Left colon (tissue), 2 donors: ENCODE measurements around the gene ATP6V1B1. TPM values are rescaled to one million over a fixed set of nuclear protein-coding genes. Genes with fewer than 3 reads are reported as not detected.

Experiments used
- ATAC-seq: fragments of 200-7000 bp; cut with Tn5 transposase; one replicate; pipeline ENCODE4 v1.9.1; 2020; ENCODE audit warnings: mild to moderate bottlenecking, moderate library complexity
- DNase-seq, 2 donors: peaks; one replicate each; pipeline ENCODE4 v3.0.0-alpha.2; 2020
- intact Hi-C, 2 donors: fragments of 100-400 bp; cut with DNase I in 1 of 2; cut with micrococcal nuclease in 1 of 2; formaldehyde crosslinking; loops; one replicate each; pipeline versions ENCODE4 v1.11.2 to v1.14.0; 2022; cut with DNase I, micrococcal nuclease
- total RNA-seq, 2 donors: library from RNA; stranded (reverse); fragmentation: NEBNext Ultra II Directional; extraction: Animal tissue kit (Norgen Biotek cat#: 25700); gene quantifications; one replicate each; pipeline ENCODE4 v1.2.1, GENCODE V29; 2021
- donor health status: DM: no; HTN: no; CAD: no.
- donor health status: DM: yes; HTN: yes; CAD: no.

Gene ATP6V1B1
- total RNA-seq, 2 donors from 2014 or later = not detected

DNA sequence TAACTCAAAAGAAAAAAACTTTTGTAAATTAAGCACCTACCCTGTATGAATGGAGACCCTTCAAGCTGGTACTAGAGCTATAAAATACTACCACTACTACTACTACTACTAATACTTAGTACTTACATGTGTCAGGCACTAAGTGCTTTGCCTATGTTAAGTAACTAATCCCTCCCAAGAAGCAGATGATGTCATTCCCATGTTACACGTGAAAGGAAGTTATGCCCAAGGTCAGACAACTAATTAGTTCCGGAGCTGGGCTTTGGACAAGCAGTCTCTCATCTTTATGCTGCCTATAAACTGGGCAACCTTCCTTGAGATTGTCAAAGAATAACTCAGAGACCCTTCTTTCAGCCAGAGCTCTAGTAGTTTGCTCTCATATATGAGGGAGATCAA is 13.9 kb upstream of the ATP6V1B1 start:
- DNase-seq (no peak), ATAC-seq (no peak)
- intact Hi-C loops = loop anchor here in 1 of 2 donors (10.0 kb wide), 1 partner anchor 47 kb away; no protein-coding TSS in a partner anchor

- DNase-seq = no peak
- intact Hi-C loops = loop anchor here in 1 of 2 donors (10.0 kb wide), 1 partner anchor 48 kb away; no protein-coding TSS in a partner anchor
- ATAC-seq = no peak
These were observed 13.2 kb upstream of the ATP6V1B1 start for GRCh38 chr2:70922235-70923234.

DNA sequence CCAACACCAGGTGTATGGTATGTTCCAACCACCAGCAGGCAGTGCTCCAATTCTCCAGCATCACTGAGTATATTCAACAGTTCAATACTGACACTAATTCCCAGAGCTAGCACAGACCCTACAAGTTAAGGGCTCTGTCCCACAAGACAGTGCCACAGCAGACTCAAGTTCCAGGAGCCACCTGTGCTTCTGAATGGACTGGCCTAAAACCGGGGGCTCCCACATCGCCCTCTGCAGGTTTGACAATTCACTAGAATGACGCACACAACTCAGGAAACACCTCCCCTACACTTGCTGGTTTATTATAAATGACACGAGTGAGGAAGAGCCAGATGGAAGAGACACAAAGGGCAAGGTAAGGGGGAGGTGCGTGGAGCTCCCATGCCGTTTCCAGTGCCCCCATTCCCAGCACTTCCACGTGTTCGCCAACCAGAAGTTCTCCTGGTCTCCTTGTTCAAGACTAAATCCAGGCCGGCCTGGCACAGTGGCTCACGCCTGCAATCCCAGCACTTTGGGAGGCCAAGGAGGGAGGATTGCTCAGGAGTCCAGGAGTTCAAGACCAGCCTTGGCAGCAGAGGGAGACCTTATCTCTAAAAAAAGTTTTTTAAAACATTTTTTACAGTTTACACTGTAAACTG is 12.2 kb upstream of the ATP6V1B1 start:
- DNase-seq = no peak
- intact Hi-C loops = loop anchor here in 1 of 2 donors (10.0 kb wide), 1 partner anchor 49 kb away; no protein-coding TSS in a partner anchor
- ATAC-seq = no peak

DNA sequence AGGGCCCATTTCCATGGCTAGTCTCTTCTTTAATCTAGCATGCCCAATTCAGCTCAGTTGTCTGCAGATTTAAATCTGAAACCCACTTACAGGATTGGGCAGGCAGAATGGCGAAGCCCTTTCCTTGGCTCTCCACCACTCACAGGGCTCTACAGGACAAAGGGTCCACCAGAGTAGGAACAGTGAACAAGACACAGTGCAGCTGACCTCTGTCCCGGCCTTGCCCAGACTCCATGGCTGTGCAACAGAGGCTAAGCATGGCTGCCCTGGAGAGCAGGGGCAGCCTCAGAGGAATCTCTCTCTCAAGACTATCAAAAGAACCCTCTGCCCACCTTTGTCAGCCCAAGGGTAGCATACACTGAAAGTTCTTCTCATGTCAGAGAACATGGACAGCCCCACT is 9.7 kb upstream of the ATP6V1B1 start:
- ATAC-seq (no peak), DNase-seq (no peak)
- intact Hi-C loops = loop anchor here in 1 of 2 donors (10.0 kb wide), 1 partner anchor 51 kb away; no protein-coding TSS in a partner anchor

- intact Hi-C loops = loop anchor here in 1 of 2 donors (10.0 kb wide), 1 partner anchor 52 kb away; no protein-coding TSS in a partner anchor
- DNase-seq (no peak), ATAC-seq (no peak)
These were observed 8.6 kb upstream of the ATP6V1B1 start for GRCh38 chr2:70927138-70927537.

DNA sequence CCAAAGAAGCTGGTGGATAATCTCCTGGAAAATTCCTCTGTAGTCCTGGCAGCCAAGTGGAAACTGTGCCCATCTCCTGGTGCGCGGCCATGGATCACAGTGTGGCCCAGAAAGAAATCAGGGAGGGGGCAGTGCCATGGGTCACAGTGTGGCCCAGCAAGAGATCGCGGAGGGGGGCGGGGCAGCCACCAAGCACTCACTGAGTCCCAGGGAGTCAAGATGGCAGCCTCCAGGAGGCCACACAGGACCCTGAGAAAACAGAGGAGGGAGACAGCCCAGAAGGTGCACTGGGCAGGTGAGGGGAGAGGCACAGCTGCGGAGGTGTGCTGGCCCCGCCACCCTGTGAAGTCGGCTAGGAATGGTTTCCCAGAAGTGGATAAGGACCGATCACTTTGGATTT is 8.1 kb upstream of the ATP6V1B1 start:
- no peak for DNase-seq
- no peak for ATAC-seq
- intact Hi-C loops = loop anchor here in 1 of 2 donors (10.0 kb wide), 1 partner anchor 53 kb away; no protein-coding TSS in a partner anchor

- no peak for DNase-seq
- ATAC-seq = no peak
- intact Hi-C loops = loop anchor here in 1 of 2 donors (10.0 kb wide), 1 partner anchor 54 kb away; no protein-coding TSS in a partner anchor
These were observed 7.3 kb upstream of the ATP6V1B1 start for GRCh38 chr2:70928366-70928765.

DNA sequence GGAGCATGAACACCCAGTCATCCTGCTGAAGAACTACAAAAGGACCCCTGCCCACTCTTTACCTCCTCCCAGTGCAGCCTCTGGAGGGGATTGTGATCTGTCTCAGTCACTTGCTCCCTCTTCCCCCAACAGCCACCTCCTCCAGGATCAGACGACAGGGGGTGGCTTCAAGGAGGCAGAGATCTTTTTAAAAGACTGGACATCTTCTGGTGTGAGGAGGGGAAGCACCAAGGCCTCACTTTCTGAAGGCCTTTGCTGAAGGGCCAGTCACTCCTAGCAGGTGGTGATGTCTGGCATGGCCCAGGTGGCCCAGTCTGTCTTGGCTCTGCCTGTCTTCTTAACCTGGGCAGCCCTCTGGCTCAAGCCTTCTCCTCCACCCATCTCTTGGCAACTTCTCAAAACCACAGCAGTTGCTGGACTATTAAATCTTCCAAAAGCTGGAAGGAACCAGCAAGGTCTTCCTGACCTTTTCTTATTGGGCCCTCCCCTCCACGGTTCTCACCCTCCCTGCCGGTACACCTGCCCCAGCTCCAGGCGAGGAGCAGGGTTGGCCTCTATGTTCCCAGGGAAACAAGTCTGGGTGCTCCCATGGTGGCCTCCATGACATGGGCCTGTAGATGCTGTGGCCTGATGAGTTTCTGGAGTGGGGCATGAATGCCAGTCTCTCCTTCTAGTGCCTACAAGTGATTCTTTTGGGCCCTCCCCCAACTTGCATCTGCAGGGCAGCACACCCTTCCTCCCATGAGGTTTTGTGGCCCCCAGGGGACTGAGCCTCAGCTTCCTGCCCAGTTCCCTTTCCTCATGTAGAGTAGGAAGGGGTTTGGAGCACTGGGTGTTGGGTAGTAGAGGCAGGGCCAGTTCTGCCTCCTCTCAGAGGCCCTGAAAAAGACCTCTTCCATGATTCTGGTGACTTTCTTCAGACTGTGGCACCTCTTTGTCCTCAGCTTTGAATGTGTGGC is 5.0 kb upstream of the ATP6V1B1 start:
- intact Hi-C loops = no loop called here
- ATAC-seq (no peak), DNase-seq (no peak)

GRCh38 chr2:70931376-70932000 is 4.2 kb upstream of the ATP6V1B1 start:
- DNase-seq = no peak
- intact Hi-C loops = no loop called here
- ATAC-seq = no peak

DNA sequence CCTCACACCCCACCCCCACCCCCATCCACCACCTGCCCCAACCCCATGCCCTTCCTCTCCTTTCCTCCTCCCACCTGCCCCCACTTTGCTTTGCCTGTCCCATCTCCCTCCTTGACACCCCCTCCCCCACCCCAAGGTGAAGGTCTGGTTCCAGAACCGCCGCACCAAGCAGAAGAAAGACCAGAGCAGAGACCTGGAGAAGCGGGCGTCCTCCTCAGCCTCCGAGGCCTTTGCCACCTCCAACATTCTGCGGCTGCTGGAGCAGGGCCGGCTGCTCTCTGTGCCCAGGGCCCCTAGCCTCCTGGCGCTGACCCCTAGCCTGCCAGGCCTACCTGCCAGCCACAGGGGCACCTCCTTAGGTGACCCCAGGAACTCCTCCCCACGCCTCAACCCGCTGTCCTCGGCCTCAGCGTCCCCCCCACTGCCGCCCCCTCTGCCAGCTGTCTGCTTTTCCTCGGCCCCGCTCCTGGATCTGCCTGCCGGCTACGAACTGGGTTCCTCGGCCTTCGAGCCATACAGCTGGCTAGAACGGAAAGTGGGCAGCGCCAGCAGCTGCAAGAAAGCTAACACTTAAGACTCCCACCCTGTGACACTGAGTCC is 3.0 kb upstream of the ATP6V1B1 start:
- ATAC-seq = no peak
- no peak for DNase-seq
- intact Hi-C loops = no loop called here

- DNase-seq (no peak), ATAC-seq (no peak)
- intact Hi-C loops = no loop called here
These were observed 719 bp upstream of the ATP6V1B1 start for GRCh38 chr2:70934981-70935380.

DNA sequence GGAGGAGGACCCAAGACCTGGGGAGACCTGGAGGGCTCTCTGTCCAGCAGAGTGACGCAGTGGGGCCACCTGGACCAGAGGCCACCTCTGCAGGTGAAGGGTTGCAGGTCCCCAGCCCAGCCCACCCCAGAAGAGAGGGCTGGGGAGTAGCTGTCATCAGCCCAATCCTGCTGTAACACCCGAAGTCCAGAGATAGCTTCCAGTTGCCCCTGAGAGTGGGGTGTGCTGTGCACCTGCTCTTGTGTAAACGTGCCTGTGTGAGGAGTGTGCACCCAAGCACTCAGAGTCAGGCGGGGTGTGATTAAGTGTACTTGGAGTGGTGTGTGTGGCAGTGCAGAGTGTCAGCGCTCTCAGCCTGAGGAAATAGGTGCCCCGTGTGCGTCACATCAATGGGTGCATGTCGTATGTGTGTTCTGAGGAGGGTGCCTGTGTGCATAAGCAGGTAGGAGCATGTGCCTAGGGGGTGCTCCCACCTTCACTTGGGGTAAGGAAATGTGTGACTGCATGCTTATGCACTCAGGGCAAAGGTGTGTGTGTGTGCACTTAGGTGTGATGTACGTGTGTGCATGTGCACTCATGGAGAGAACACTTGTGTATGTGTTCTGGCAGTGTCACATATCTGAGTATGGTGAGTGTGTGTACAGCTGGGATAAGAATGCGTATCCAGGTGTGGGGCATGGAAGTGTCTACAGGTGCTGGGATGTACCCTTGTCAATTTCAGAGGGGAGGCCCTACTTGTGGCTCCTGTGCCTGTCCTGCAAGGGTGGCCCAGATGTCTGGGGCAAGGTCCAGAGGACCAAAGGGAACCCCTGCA is 672 bp downstream of the ATP6V1B1 start:
- ATAC-seq (no peak), DNase-seq (no peak)
- intact Hi-C loops = no loop called here

DNA sequence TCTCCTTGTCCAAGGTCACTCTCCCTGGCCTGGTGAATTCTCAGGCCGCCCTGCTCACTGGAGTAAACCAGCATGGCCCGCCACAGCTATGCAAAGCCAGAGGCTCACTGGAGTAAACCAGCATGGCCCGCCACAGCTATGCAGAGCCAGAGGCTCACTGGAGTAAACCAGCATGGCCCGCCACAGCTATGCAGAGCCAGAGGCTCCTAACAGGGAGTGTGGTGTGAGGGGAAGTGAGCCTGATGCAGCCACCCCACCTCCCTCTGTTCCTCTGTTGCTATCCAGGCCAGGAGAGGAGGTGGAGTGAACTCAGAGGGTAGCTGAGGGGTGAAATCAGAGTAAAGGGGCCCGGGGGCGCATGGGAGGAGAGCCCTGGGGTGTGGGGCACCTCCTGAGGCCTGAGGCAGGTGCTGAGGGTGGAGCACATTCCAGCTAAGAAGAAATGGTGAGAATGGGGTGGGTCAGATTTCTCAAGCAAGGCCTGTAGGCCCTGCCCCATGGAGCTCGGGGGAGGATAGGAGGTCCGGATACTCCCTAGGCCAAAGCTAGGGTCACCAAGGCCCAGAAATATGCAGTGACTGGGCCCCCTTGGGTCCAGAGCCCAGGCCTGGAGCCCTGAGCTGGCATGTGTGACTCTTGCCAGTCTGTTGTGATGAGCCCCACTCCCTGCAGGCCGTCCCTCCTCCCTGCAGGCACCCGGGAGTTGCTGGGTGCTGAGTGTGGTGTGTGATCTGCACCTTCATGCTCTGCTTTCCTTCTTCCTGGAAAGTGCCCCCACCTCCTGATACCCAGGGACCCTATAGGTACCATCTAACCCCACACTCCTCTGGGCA is 1.5 kb downstream of the ATP6V1B1 start:
- no peak for DNase-seq
- ATAC-seq = no peak
- intact Hi-C loops = no loop called here

DNA sequence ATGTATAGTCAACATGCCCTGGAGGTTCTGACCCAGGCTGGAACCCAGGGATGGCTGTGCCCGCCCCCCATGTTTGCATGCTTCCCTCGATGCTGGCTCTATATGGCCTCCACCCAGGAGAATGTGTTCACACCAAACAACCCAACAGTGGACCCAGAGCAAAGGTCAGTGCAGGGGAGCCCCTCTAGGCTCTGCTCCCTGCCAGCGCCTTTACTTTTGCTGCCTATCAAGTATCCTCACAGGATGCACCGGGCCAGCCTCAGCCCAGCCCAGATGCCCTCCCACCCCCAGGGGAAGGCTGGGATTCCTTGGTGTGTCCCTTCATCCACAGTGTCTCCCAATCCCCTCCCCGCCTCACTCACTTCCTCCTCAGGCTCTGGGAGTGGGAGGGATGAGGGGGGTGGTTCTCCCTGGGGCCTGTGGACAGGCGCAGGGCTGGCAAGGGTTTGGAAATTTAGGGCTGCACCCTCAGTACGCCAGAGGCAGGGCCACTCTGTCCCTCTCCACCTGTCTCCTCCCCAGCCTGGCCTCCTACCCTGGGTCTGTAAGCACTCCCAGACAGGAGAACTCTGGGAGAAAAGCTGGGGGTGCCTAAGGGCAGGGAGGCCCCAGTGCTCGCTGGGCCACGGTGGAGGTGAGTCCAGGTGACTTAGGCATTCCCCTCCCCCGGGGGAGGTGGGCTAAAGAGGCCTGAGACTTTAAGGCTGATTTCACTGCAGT is 2.3 kb downstream of the ATP6V1B1 start:
- intact Hi-C loops = no loop called here
- DNase-seq (no peak), ATAC-seq (no peak)

- DNase-seq = no peak
- intact Hi-C loops = no loop called here
- ATAC-seq = no peak
These were observed 2.9 kb downstream of the ATP6V1B1 start for GRCh38 chr2:70938586-70938950.
